ENCODE measurements around the gene DUSP23.
A peak's percentile ranks its signal among the peaks of the same experiment; 100 is the strongest.

DUSP23 gene

DNA sequence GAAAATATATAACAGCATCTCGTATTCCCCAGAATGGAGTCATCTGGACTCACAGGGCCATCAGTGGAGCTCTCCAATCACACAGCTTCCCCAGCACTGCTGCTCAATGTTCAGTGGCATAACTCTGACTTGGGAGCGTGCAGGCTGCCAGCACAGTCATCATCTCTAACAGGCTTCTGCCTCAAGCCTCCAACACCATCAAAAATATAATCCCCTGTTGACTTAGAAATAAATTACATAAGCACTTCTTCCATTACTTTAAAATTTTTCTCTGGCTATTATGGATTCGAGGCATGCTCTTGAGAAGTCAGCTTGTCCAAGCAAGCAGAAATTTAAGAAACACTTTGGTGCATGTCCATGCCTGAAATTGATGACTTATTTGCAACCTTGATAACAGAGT, 6.2 kb downstream of the DUSP23 start:
- DNase-seq = no peak

DNA sequence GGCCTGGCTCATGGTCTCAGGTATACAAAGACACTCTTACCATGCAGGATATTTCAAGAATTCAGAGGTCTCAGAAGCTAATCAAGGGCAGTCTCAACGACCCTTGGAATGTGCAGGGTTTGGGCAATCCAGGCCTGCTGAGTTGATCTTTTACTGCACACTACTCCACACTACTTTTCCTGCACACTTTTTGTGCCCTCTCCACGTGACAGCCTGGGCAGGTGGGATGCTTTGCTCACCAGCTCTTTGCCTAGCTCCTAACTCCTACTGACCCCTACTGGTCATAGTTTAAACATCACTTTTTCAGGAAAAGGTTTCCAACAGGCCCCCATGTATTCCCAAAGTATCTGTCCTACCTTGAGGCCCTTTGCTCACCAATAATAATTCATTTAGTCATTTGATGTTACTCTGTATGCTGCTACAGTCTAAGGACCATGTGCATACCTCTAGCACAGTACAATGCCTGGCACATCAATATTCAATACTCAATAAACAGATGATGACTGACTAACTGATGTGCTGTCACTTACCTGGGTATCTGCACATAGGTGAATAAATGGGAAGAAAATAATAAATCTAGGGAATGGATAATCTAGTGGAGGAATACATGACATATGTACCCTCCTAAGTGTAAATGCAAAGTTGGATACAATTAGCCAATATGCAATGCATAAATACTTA, 9.6 kb downstream of the DUSP23 start:
- DNase-seq = peak; percentile 63

DNA sequence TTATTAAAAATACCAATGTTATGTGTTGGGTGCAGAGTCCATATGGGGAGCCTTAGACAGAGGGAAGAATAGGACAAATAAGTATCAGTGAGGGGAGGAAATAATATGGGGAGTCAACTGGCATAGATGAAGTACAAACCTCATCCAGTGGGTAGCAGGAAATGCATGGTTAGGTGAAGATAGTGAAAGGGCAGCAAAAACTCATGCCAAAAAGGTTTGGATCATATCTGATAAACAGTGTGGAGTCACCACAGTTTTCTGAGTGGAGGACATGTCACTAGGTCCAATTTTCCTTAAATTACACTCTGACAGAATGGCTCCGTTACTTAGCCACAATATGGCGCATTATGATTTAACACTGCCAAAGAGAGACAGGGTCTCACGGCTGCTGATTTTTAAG, 10.3 kb downstream of the DUSP23 start:
- no peak for DNase-seq

- no peak for DNase-seq
Observed at GRCh38 chr1:159791461-159791860, 10.7 kb downstream of the DUSP23 start.

DNA sequence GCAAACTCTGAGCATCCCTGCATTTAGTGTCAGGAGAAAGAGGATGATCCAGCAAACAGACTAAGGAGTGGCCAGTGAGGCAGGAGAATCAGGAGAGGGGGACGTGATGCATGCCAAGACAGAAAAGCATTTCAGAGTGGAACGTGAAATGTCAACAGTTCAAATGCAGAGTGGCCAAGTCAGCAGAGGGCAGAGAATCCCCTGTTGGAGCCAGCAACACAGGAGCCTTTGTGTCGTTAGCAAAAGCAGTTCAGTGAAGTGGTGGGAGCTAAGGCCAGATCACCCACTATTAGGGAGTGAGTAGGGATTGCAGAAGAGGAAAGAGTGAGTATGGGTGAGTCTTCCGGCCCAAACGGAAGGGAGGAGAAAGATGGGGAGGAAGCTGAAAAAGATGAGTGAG, 14.8 kb downstream of the DUSP23 start:
- DNase-seq = no peak

- peak; percentile 84 for DNase-seq
Observed at GRCh38 chr1:159798893-159799292, 18.1 kb downstream of the DUSP23 start.

DNA sequence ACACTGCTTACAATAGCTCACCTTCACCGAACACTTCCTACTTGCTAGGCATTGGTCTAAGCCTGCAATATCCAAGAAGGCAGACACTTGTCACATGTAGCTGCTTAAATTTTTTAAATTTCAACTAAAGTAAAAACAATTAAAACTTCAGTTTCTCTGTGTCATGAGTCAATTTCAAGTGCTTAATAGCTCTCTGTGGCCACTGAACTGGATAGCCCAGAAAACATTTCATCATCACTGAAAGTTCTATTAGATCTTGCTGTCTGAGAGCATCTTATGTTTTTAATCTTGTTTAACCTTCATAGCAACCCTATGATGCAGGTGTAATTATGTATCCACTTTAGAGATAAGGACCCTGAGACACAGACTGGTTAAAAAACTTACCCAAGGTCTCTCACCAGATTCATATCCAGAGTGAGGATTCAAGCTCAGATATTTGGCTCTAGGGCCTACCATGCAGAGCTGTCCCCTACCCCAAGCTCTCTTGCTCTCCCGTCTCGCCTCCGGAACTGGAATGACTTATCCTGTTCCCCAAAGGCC, 18.8 kb downstream of the DUSP23 start:
- no peak for DNase-seq

GRCh38 chr1:159800177-159800930, 19.6 kb downstream of the DUSP23 start:
- DNase-seq = no peak

GRCh38 chr1:159802111-159802510, 21.3 kb downstream of the DUSP23 start, which contains the start of gene FCRL6:
FCRL6 (plus strand) TSS chr1:159802360; CDS start chr1:159802425, 65 bp downstream.
- DNase-seq = no peak

DNA sequence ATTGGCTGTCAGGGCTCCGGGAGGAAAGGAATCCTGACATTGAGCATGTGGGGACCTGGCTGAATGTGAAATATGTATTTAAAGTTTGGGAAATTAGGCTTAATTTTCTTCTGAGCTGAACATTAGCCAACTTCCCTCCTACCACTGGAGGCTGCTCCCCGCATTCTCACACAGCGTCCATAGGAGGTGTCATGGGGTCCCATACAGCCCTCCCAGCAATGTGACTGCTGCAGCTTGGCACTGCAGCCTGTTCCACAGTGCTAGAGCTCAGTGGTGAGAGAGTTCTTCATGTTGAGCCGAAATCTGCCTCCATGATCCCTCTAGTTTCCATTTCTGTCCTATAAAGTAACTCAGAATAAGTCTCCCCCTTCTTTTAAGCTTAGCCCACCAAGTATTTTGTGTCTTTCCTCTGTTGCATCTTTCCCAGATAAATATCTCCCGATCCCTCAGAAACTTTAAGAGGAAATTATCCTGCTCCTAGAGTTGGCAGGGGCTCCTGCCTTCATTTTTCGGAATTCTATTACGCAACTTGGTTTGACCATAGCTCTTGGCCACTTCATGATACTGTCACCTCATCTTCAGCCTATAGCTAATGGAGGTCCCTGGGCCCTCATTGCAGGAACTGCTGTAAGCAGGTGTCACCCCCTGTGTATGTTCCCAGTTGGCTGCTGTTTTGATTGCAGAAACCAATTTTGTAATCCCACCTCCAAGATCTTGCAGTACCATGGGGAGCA, 23.4 kb downstream of the DUSP23 start:
- no peak for DNase-seq

GRCh38 chr1:159804924-159805323, 24.2 kb downstream of the DUSP23 start:
- no peak for DNase-seq

- DNase-seq = no peak
Observed at GRCh38 chr1:159815926-159816325, 35.2 kb downstream of the DUSP23 start.

DNA sequence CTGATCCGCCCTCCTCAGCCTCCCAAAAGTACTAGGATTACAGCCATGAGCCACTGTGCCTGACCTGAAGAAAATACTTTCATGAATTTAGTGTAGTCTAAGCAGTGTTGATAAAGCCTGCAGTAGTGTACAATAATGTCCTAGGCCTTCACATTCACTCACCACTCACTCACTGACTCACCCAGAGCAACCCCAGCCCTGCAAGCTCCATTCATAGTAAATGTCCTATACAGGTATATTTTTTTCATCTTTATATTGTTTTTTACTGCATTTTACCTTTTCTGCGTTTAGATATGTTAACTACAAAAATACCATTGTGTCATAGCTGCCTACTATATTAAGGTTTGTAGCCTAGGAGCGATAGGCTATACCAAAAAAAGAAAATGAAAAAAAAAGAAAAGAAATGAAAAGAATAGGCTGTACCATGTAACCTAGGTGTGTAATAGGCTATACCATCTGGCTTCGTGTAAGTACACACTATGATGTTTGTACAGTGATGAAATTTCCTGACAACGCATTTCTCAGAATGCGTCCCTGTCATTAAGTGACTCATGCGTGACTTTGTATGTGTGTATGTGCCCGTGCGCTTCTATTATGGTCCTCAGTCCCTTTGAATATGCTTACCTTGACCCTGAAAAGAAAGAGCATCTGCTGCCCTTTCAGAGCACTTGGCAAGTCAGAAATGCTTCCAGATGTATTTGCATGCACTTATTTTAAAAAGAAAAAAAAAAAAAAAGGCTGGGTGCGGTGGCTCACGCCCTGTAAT, 36.7 kb downstream of the DUSP23 start:
- DNase-seq = no peak

DNA sequence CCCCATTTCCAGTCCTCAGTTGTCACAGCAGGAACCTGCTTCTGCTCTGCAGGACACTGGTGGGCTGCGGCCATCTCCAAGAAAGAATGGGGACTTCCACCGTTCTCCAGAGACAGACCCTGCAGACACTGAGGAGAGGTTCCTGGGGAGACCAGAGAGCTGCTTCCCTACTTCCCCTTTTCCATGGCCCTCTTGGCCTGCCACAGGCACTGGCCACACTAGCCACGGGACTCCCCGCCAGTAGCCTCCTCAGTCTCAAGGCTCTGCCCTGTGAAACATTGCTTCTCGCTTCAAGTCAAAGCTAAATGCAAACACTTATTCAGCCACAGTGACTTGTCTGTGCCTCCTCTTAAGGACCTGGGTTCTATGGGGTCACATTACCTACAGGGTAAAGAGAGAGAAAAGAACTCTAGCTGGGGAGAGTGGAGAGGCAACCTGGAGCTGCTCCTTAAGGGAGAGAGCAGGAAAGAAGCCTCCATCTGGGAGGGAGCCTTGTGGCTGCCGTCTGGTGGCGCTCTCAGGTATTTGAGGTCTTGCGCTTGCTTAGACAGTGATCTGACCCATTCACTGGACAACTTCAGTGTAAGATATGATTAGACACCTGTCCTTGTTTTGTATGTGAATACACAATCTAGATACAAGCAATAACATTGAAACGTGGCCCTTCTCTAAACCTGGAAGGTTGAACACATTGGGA, 40.6 kb downstream of the DUSP23 start:
- DNase-seq = no peak

DNA sequence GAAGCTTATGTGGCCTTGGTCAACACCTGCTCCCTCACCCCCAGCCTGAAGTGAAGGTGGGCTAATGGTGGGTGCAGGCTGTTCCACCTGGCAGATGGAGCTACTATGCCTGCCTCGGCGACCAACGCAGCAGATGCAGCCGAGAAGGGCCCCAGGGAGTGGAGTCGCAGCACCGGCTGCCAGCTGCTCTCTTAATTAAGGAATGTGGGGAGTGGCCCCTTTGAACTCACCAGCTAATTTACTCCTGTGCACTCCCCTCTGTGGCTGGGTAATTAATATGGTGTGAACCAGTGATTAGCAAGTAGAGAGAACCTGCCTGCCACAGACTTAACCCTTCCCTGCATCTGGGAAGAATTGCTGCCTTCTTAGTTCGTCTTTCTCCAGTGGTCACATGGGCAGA, 42.6 kb downstream of the DUSP23 start:
- no peak for DNase-seq

DNA sequence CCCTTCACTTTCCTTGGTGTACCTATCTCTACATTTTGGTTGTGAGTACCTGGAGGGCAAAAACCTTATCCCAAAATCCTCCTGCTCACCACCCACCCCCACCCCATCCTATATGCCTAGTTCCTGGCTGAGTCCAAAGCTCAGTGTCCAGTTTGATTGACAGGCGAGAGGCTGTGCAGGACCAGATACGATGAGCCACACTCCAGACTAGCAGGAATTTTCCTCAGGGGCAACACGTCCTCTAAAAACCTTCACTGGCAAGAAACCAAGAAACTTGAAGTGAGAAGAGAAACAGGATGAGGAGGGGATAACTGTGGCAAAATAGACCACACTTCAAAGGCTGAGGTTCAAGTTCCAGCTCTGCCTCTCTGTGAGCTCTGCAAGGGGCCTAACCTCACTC, 44.8 kb downstream of the DUSP23 start:
- DNase-seq = no peak

DNA sequence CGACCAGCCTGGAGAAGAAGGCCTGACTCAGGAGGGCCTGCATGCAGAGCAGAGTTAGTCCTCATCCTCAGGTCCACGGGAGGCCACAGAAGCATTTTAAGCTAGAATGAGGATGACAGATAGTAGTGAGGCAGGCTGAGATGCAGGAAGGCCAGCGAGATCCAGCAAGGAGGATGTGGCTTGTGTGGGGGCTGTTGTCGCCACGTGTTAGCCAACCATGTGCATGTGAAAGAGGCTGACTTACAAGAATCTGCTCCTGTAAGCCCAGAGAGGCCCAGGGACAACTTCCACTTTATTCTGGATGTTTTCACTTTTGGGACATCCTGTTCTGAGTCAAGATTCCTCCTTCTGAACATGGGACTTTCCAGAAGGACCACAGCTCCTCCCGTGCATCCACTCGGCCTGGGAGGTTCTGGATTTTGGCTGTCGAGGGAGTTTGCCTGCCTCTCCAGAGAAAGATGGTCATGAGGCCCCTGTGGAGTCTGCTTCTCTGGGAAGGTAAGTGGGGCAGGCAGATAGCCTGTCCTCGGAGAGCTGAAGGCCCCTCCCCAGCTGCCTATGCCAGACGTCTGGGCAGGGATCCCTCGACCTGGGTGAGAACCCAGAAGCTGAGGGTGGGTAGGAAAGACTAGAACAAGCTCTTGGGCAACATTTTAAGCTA, 45.8 kb downstream of the DUSP23 start, which contains the start of gene SLAMF8:
SLAMF8 (plus strand) TSS at position 433 of the 661 bp plus-strand sequence; CDS start at position 459, 26 bp downstream.
- peak; percentile 18 for DNase-seq

DNA sequence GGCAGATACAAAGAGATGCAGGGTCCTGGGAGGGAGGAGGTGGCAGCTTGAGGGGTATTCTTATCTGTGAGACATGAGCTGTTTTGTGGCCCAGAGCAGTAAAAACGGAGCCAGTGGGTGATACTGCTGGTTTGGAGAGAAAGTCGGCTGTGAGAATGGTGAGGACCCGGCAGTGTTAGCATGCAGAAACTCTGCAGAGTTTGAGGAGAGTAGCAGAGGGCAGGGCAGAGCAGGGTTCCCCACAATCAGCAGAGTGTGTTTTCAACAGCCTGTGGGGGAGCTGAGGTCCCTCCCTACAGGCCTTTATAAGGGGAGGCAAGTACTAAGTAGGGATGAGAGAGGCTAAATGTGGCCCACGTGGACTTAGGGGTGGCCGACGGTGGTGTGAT, 46.3 kb downstream of the DUSP23 start:
- no peak for DNase-seq

DNA sequence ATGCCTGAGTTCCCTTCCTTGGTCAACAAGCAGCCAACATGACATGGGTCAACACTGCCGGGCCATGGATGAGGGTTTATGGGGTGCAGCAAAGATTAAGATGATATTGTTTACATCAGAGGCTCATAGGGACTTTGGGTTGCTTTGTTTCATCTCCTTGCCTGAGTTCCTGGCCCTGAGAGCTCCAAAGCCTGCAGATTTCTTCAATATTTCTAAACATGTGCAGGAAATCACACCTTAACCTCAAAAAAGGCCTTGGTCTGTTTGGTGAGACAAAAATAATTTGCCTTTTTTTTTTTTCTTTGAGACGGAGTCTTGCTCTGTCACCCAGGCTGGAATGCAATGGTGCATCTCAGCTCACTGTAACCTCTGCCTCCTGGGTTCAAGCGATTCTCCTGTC, 46.8 kb downstream of the DUSP23 start:
- no peak for DNase-seq

- DNase-seq = no peak
Observed at GRCh38 chr1:159828176-159828575, 47.4 kb downstream of the DUSP23 start.

GRCh38 chr1:159828581-159829272, 48.0 kb downstream of the DUSP23 start:
- no peak for DNase-seq
